ENCODE data around the gene SHC4.

- TF ChIP-seq CTCF (IDR thresholded peaks at IDR 0.05) (no peak), ZFX (IDR thresholded peaks at IDR 0.05; ENCODE audit: borderline replicate concordance) (no peak)
Measured at GRCh38 chr15:48806151-48806550, 157.6 kb downstream of the SHC4 start.

Data from 22Rv1 (cell line).